Dermis microvascular lymphatic vessel endothelial cell (primary cell): ENCODE measurements around the gene MRM2. TPM values are rescaled to one million over a fixed set of nuclear protein-coding genes. Genes with fewer than 3 reads are reported as not detected.

Source experiments
- DNase-seq, 2 donors: peaks; one replicate each; pipeline versions ENCODE4 v3.0.0 to v3.0.0-alpha.2; 2010; ENCODE audit warnings: low read depth in 2 of 2
- total RNA-seq: library from RNA; depleted of rRNA; stranded (reverse); fragments of >200 nt; gene quantifications from 2 replicates; pipeline ENCODE4 v1.2.1, GENCODE V29; 2014

The MRM2 gene
- total RNA-seq, 1 donor from 2014 or later = 11.2 TPM

GRCh38 chr7:2247141-2247995, 5.4 kb upstream of the MRM2 start:
- peak in 1 of 2 donors; percentile 18 for DNase-seq

DNA sequence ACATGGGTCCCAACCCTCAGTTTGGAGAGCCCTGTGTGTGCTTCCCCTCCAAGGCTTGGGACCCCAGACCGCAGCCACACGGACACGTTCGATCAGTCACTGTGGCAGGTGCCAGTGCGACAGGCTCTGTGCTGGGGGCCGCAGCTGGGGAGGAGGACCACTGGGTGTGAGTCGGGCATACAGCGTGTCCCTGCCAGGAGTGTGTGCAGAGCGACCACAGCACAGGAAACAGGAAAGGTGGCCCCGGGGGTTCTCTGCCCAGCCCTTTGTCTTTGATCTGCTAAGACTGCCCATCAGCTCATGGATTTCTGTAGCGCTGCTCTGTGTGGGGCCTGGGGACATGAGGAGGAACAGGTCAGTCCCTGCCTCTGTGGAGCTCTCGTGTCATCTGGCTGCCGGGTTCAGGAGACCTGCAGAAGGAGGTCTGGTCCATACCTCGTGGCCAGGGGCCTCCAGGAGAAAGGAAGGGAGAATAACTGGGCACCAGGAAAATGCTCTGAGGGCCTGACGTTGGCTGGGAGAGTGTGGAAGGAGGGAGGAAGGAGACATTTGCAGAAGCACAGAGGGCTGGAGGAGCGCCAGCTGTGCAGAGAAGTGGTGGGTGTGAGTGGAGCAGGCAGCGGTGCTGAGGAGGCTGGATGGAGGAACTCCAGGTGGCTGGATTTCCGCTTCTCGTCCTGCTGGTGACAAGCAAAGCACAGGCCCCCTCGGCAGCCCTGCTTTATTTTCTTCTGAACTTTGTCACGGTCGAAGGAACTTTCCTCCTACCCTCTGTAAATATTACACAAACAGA, 4.1 kb upstream of the MRM2 start:
- no peak for DNase-seq

- DNase-seq = no peak
Measured at GRCh38 chr7:2244404-2244995, 2.5 kb upstream of the MRM2 start.

- DNase-seq = no peak
Measured at GRCh38 chr7:2243458-2243857, 1.5 kb upstream of the MRM2 start.

DNA sequence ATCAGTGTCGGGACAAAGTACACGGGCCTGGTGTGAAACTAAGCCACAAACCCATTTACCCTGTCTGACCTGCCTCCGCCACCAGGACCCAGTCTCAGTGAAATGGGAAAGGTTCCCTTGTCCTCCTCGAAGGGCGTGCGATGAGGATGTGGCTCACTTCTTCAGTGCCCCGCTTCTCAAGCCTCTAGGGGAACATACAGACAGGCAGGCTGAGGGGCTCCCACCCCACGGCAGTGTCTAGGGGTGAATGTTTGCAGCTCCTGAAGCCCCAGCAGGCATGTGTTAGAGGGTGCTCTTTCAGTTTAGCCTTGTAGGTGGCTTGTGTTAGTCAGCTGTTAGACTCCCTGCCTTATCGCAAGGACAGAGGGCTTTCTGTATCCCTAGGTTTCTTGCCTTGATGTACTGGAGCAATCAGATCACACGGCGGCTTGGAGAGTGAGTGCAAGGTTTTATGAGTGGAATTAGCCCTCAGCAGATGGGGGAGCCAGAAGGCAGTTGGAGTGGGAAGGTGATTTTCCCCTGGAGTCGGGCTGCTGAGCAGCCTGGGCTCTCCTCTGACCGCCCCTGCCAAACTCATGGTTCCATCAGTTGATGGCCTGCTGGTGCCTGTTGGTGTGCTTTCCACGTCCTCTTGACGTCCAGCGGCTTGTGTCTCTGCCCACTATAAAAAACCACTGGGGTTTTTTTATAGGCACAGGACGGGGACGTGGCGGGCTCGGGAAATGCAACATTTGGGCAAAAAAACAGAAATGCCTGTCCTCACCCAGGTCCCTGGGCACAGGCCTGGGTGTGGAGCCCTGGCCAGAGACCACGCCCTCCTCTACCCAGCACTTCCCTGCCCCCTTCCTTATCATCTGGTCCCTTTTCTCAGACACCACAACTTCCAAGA, 780 bp upstream of the MRM2 start:
- no peak for DNase-seq

GRCh38 chr7:2239242-2239641, 2.8 kb downstream of the MRM2 start:
- no peak for DNase-seq

DNA sequence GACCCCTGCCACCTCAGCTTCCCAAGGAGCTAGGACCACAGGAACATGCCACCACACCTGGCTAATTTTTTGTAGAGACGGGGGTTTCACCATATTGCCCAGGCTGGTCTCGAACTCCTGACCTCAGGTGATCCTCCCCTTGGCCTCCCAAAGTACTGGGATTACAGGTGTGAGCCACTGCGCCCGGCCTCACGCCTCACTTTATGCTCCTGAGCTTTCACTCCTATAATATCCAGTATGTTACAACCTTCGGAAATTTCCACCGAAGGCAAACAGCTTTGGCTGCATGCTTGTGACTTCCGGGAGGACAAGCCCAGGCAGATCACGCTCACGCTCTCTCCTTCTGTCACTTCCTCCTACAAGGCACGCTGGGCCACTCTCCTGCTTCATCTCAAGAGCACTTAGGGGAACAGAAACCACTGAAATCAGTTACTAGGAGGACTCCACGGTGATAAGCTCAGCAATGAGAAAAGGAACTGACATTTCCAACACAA, 4.8 kb downstream of the MRM2 start:
- peak; percentile 20 to 27 for DNase-seq

DNA sequence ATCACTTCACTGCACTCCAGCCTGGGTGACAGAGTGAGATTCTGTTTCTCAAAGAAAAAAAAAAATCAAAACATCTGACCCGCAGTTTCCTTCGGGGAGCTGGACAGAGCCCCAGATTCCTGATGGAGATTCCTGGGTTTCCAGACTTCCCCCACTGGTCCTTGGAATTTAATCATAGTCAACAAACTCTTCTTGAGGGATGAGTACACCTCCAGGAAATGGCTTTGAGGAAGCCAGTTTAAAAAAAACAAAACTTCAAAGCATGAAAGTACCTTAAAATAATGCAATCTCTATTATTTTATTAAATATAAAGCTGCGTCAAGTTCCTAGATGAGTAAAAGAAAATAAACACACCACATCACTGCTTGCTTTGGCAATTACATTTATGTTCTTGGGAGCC, 8.1 kb downstream of the MRM2 start:
- peak in 1 of 2 donors; percentile 47 for DNase-seq

DNA sequence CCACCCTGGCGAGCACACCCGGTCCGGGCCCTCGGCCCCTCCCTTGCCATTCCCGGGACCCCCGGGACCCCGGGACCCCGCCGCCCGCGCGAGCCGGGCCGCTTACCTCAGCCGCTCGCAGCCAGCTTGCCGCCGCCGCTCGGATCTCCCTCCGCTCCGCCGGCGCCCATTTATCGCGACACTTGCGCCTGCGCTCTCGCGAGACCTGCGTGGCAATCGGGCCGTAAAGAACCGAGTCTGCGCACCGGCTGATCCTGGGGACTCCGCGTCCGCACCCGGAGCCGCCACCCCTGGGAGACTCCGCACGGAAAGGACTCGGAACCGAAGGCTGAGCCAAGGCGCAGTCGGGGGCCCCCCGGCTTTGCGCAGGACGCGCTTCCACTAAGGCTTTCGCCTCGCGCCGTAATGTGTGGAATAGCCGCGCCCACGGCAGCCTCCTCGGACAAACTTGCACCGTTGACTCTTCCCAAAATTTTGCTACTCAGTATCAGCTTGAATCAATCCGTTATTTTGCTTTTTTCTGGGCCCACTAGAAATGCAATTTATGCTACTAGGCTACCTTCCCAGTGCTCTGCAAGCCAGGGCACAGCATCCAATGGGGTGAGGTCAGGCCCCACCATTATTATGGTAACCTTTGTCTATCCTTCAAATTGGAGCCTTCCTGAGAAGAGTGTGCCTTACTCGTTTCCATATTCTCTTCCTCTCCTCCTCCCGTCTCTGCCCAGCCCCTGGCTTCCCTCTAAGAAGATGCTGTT, 9.1 kb downstream of the MRM2 start, which contains the start of gene MAD1L1:
Gene MAD1L1 (minus strand): TSS at position 180 of the 755 bp plus-strand sequence. CDS start 2,812 bp downstream, outside the sequence.
- DNase-seq = peak; percentile 69 to 88

DNA sequence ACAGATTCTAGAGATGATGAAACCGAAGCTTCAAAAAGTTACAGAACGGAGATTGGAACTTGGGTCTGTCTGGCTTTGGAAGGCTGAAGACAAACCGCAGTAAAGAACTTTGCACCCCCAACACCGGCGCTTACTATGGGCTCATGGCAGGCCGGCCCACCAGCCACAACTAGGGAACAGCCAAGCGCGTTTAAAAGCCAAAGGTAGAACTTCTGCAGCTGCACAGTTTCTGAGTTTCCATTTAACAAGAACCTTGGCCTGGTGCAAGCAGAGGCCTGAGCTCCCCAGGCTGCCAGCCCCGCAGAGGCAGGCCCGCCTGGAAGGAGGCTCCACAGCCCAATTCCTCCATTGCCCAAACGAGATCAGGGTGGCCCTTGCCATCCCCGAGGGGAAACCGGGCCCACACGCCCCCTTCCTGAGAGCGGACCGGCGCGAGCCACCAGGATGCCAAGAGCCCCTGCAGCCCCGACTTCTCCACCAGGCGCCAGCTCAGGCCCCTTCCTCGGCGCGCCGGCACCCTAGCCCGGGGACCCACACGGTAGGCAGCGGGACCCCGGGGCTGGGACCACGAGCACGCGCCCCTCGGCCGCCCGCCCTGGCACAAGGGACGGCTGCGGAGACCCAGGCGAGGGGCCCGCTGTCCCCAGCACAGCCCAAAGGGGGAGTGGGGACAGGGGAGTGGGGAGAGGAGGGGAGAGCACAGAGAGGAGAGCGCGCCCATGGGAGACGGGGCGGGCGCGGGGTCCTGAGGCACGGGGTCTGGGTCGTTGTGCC, 9.8 kb downstream of the MRM2 start:
- DNase-seq = no peak

DNA sequence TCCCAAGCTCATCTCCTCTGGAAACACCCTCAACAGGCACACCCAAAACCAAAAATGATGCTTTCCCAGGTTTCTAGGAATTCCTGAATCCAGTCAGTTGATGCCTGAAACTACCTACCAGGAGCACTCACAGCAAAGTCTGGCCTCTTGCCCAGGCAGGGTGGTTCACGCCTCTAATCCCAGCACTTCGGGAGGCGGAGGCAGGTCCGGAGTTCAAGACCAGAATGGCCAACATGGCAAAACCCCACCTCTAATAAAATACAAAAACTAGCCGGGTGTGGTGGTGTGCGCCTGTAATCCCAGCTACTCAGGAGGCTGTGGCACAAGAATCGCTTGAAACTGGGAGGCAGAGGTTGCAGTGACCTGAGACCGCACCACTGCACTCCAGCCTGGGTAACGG, 11.1 kb downstream of the MRM2 start:
- DNase-seq = no peak

DNA sequence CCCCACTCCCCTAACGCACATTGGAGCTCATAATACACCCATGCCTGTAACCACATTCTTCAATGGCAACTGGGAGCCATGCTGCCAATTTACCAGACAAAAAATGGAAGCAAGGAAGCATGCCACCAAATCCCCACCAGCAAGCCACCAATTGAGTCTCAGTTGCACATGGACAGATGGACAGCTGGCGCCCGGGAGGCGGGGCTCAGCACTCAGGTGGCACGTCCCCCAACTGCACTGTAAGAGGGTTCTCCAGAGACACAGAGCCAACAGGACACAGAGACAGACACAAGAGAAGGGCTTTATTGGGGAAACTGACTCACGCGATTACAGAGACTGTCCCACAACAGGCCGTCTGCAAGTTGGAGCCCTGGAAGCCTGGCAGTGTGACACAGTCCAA, 11.8 kb downstream of the MRM2 start:
- no peak for DNase-seq

DNA sequence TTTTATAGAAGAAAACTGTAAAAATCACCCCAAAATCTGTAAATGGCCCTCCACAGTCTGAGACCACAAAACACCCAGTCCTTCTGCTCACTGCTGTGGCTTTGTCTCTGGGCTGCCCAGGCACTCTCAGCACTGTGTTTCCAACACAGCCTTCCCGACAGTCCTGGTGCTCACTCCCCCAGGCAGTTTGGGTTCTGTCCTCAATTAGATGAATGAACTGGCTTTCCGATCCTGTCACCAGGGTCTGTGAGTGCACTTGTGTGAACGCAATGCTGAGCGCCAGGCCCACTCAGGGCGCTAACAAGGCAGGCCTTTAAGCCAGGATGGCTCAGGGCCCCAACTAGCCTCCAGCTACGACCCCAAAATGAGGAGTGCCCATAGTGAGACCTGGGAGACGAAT, 12.5 kb downstream of the MRM2 start:
- DNase-seq = no peak

- no peak for DNase-seq
Measured at GRCh38 chr7:2228921-2229320, 13.1 kb downstream of the MRM2 start.

GRCh38 chr7:2227699-2228098, 14.3 kb downstream of the MRM2 start:
- no peak for DNase-seq

DNA sequence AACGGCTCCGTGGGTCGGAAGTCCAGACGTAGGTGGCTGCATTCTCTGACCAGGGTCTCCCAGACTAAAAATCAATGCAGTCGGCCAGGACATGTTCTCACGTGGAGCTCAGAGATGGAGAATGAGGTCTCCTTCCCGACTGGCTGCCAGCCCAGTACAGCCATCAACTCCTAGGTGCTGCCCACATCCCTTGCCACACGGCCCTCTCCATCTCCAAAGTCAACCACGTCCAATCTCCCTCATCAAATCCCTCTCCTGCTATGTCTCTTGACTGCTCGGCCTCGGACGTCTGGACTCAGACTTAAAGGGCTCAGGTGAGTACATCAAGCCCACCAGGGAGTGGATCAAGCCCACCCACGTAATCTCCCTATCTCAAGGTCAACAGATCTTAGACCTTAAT, 16.2 kb downstream of the MRM2 start:
- DNase-seq = no peak

- no peak for DNase-seq
Measured at GRCh38 chr7:2225336-2225735, 16.7 kb downstream of the MRM2 start.

DNA sequence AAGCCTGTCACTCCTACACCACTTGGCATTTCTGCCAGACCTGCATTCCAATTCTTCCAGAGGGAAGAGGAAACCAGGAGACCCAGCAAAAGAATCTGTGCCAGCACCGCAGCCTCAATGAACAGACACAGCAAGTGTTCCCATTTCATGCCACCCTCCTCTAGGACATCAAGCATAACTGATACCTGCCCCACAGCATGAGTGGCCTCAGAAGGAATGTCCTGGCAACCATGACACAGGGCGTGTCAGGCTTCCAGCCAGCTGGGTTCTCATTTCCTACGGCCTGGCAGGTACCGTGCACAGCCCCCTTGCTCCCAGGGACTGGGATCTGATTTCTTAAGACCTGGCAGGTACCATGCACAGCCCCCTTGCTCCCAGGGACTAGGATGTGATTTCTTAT, 17.1 kb downstream of the MRM2 start:
- DNase-seq = no peak

DNA sequence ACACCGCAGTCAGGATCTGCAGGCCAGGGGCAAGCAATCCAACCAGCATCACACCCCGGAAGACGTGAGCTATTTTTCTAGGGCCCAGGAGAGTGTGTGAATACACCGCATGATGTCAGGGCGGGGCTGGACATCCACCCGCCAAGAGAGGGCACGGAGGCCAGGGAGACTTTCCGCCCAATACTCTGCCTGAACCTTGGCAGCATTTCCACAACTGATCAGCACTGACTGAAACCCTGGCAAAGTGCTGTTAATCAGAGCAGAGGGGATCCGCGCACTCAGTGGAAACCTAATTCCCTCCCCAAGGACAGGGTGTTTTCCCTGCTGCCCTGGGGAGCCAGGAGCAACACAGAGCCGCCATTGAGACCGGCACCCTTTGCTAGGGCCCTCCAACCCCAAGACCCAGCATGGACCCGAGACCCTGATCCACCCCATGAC, 17.5 kb downstream of the MRM2 start:
- no peak for DNase-seq
